IMR-90 (cell line): ENCODE measurements around the gene SPDEF. TPM values are rescaled to one million over a fixed set of nuclear protein-coding genes. Genes with fewer than 3 reads are reported as not detected.

Source experiments
- ATAC-seq: fragments of 200-7000 bp; cut with Tn5 transposase; 2 replicates; pipeline ENCODE4 v1.9.1; 2020; ENCODE audit warnings: low read depth, mild to moderate bottlenecking, moderate library complexity
- BruUV-seq: library from RNA; stranded (reverse); fragments of 400-500 nt; replicated peaks from 2 replicates; lab custom pipeline; 2021; lab: Mats Ljungman, UMichigan
- CTCF ChIA-PET: fragments of 300-600 bp; formaldehyde crosslinking; extraction: SDS; loops from one replicate; lab custom pipeline; 2021; ENCODE audit warnings: antibody characterized with exemption; lab: Yijun Ruan, JAX
- POLR2A ChIA-PET: fragments of 300-600 bp; sonication (Branson Sonifier 250); formaldehyde crosslinking; loops from one replicate; lab custom pipeline; 2022; ENCODE audit warnings: antibody characterized with exemption; ENCODE audit not compliant: unreplicated experiment; lab: Charles Lee
- DNase-seq: peaks from one replicate; pipeline ENCODE4 v3.0.0; 2013
- H2AFZ ChIP-seq: replicated peaks from 2 replicates; pipeline ENCODE3; 2013; ENCODE audit warnings: low read length, mild to moderate bottlenecking; ENCODE audit not compliant: poor library complexity
- H2AK5ac ChIP-seq: 2 replicates; pipeline ENCODE4 v1.6.1; 2013; ENCODE audit warnings: low read depth, low read length, inconsistent platforms
- H2AK9ac ChIP-seq: replicated peaks from 2 replicates; pipeline ENCODE3; 2013; ENCODE audit warnings: mild to moderate bottlenecking, low read depth, low read length, moderate library complexity; ENCODE audit not compliant: poor library complexity
- H2BK120ac ChIP-seq: 2 replicates; pipeline ENCODE4 v1.6.1; 2013; ENCODE audit warnings: low read depth, low read length, inconsistent platforms
- H2BK15ac ChIP-seq: 3 replicates; pipeline ENCODE4 v1.6.1; 2013; ENCODE audit warnings: low read depth, low read length, inconsistent platforms
- H2BK20ac ChIP-seq: 2 replicates; pipeline ENCODE4 v1.6.1; 2013; ENCODE audit warnings: low read depth, mild to moderate bottlenecking, inconsistent platforms, low read length, moderate library complexity
- H2BK5ac ChIP-seq: 2 replicates; pipeline ENCODE4 v1.6.1; 2013; ENCODE audit warnings: mild to moderate bottlenecking, low read depth, low read length, inconsistent platforms; ENCODE audit not compliant: poor library complexity, severe bottlenecking
- H3K14ac ChIP-seq: replicated peaks from 2 replicates; pipeline ENCODE4 v1.6.1; 2013; ENCODE audit warnings: low read depth, low read length, inconsistent platforms
- H3K18ac ChIP-seq: 2 replicates; pipeline ENCODE4 v1.6.1; 2013; ENCODE audit warnings: low read depth, low read length, control low read depth
- H3K23ac ChIP-seq: 2 replicates; pipeline ENCODE4 v1.6.1; 2013; ENCODE audit warnings: low read depth, low read length, inconsistent platforms
- H3K27ac ChIP-seq: 2 replicates; pipeline ENCODE4 v1.5.1; 2013; ENCODE audit warnings: mild to moderate bottlenecking, control low read depth, low read length; ENCODE audit not compliant: insufficient read depth
- H3K27me3 ChIP-seq: 2 replicates; pipeline ENCODE4 v1.6.1; 2013; ENCODE audit warnings: low read length; ENCODE audit not compliant: control insufficient read depth, insufficient read depth
- H3K36me3 ChIP-seq: 2 replicates; pipeline ENCODE4 v1.6.1; 2013; ENCODE audit warnings: low read length, mixed read lengths; ENCODE audit not compliant: control insufficient read depth, insufficient read depth
- H3K4ac ChIP-seq: 2 replicates; pipeline ENCODE4 v1.6.1; 2013; ENCODE audit warnings: low read depth, low read length, inconsistent platforms
- H3K4me1 ChIP-seq: 2 replicates; pipeline ENCODE4 v1.6.1; 2013; ENCODE audit warnings: low read length, mixed read lengths; ENCODE audit not compliant: control insufficient read depth, insufficient read depth
- H3K4me2 ChIP-seq: 2 replicates; pipeline ENCODE4 v1.6.1; 2013; ENCODE audit warnings: low read depth, mild to moderate bottlenecking, control low read depth, low read length, moderate library complexity
- H3K4me3 ChIP-seq: 2 replicates; pipeline ENCODE4 v1.5.1; 2013; ENCODE audit warnings: low read depth, mild to moderate bottlenecking, control low read depth, low read length, moderate library complexity; ENCODE audit not compliant: insufficient read depth
- H3K56ac ChIP-seq: 2 replicates; pipeline ENCODE4 v1.6.1; 2013; ENCODE audit warnings: low read length, inconsistent platforms; ENCODE audit not compliant: insufficient read depth; ENCODE audit errors: extremely low read depth
- H3K79me1 ChIP-seq, 2 experiments: 2 replicates each; pipeline ENCODE4 v1.6.1; 2013; ENCODE audit warnings: low read length in 2 of 2, inconsistent platforms in 1 of 2, low read depth in 1 of 2
- H3K9ac ChIP-seq: 2 replicates; pipeline ENCODE4 v1.6.1; 2013; ENCODE audit warnings: low read depth, low read length, control low read depth
- H3K9me1 ChIP-seq: 2 replicates; pipeline ENCODE4 v1.6.1; 2013; ENCODE audit warnings: low read length, inconsistent platforms; ENCODE audit not compliant: insufficient read depth
- H3K9me3 ChIP-seq: 2 replicates; pipeline ENCODE4 v1.6.1; 2013; ENCODE audit warnings: low read length; ENCODE audit not compliant: control insufficient read depth, insufficient read depth
- H4K20me1 ChIP-seq: 2 replicates; pipeline ENCODE4 v1.6.1; 2013; ENCODE audit warnings: low read length, inconsistent platforms; ENCODE audit not compliant: insufficient read depth
- H4K5ac ChIP-seq: 2 replicates; pipeline ENCODE4 v1.6.1; 2013; ENCODE audit warnings: mild to moderate bottlenecking, low read depth, low read length, control low read depth
- H4K8ac ChIP-seq, 2 experiments: 2 replicates each; pipeline ENCODE4 v1.6.1; 2013; ENCODE audit warnings: low read depth in 2 of 2, low read length in 2 of 2, control low read depth in 1 of 2, inconsistent platforms in 1 of 2
- H4K91ac ChIP-seq: 2 replicates; pipeline ENCODE4 v1.6.1; 2013; ENCODE audit warnings: low read depth, low read length, inconsistent platforms; ENCODE audit not compliant: insufficient read depth
- BHLHE40 ChIP-seq: fragments of 150-350 bp; IDR thresholded peaks from 2 replicates; pipeline ENCODE4 v1.6.1; 2016; ENCODE audit warnings: mild to moderate bottlenecking, low read depth, low read length
- FOS ChIP-seq: fragments of 150-350 bp; IDR thresholded peaks from 2 replicates; pipeline ENCODE4 v1.6.1; 2016; ENCODE audit warnings: low read depth, low read length
- MXI1 ChIP-seq: IDR thresholded peaks from 2 replicates; pipeline ENCODE4 v1.6.1; 2012; ENCODE audit warnings: low read depth, mild to moderate bottlenecking, low read length, moderate library complexity, borderline replicate concordance
- POLR2A ChIP-seq: IDR thresholded peaks from 2 replicates; pipeline ENCODE4 v1.6.1; 2012; ENCODE audit warnings: mild to moderate bottlenecking, low read depth, low read length
- SMC3 ChIP-seq: fragments of 150-350 bp; IDR thresholded peaks from 2 replicates; pipeline ENCODE4 v1.6.1; 2016; ENCODE audit warnings: low read depth, mild to moderate bottlenecking, antibody characterized with exemption, low read length, moderate library complexity
- WGBS, 2 experiments: methylation state at CpG; one replicate each; pipeline versions ENCODE4 v1.1.5 to v1.1.7; 2013; ENCODE audit warnings: missing lambda C conversion rate in 2 of 2; ENCODE audit not compliant: insufficient read length in 1 of 2; ENCODE audit errors: extremely low coverage in 2 of 2; 5-methylcytosine and 5-hydroxymethylcytosine counted together
- dilution Hi-C: fragments of 300-500 bp; cut with HindIII; formaldehyde crosslinking; loops from one replicate; pipeline ENCODE4 v1.14.3; 2018; ENCODE audit warnings: low sequenced_read_pairs; ENCODE audit not compliant: unreplicated experiment
- in situ Hi-C: fragments of 300-500 bp; cut with MboI; formaldehyde crosslinking; loops from 3 replicates; pipeline ENCODE4 v1.14.3; 2019; ENCODE audit warnings: low sequenced_read_pairs, inconsistent platforms, mixed read lengths
- intact Hi-C: fragments of 100-400 bp; cut with micrococcal nuclease; formaldehyde crosslinking; loops from 2 replicates; pipeline ENCODE4 v1.10.0; 2022
- polyA plus RNA-seq, 3 experiments: library from polyadenylated mRNA; depleted of rRNA; stranded (reverse); fragments of >200 nt; gene quantifications; 2 replicates each; pipeline ENCODE4 v1.2.3, GENCODE V29; 2012; ENCODE audit warnings: low replicate concordance in 1 of 3
- total RNA-seq: library from RNA; depleted of rRNA; stranded (reverse); fragments of >200 nt; gene quantifications from 2 replicates; pipeline ENCODE4 v1.2.3, GENCODE V29; 2012

The SPDEF gene
- total and polyA plus RNA-seq, 2 of the 4 experiments (the other 2 are of a cell fraction), result 0.05 TPM; not detected in 1

GRCh38 chr6:34549804-34550202 is 6.3 kb downstream of the SPDEF start:
- Histone ChIP-seq H3K79me1 (no peaks in the 10 kb centered on the region), H3K4ac (no peak overlapping the region), H3K27ac (no peak overlapping the region), H4K20me1 (no peaks in the 10 kb centered on the region), H3K27me3 (peaks cover 33% of the 10 kb centered on the region), H4K8ac (no peak overlapping the region), H3K14ac (no peak overlapping the region), H3K9me3 (no peaks in the 10 kb centered on the region), H3K9ac (no peak overlapping the region), H3K9me1 (no peaks in the 10 kb centered on the region), H2BK120ac (no peak overlapping the region), H3K56ac (no peak overlapping the region), H2BK5ac (no peak overlapping the region), H3K4me3 (no peak overlapping the region), H2BK15ac (no peak overlapping the region), H4K91ac (no peak overlapping the region), H3K23ac (no peak overlapping the region), H2BK20ac (no peak overlapping the region), H2AFZ (no peak overlapping the region), H3K18ac (no peak overlapping the region), H2AK5ac (no peak overlapping the region), H3K4me1 (no peaks in the 10 kb centered on the region), H3K4me2 (no peak overlapping the region), H2AK9ac (no peak overlapping the region), H4K5ac (no peak overlapping the region), H3K36me3 (no peaks in the 10 kb centered on the region)
- in situ Hi-C loops (no loop called here), dilution Hi-C loops (no loop called here), intact Hi-C loops (no loop called here)
- no TSS peak for BruUV-seq
- TF ChIP-seq SMC3, result no peak
- TF ChIP-seq BHLHE40, result no peak
- TF ChIP-seq MXI1, result no peak
- TF ChIP-seq POLR2A, result no peak
- TF ChIP-seq FOS, result no peak
- POLR2A ChIA-PET, result no interaction called here
- DNase-seq (no peak), ATAC-seq (no peak)
- CTCF ChIA-PET, result no interaction called here
- WGBS, 2 experiments, result no CpG with 5 or more reads among the region's 2 CpGs
